HG03025 (cell line): Measurements from ENCODE around the gene LPP.

Experiments used
- ATAC-seq: cut with Tn5 transposase; IDR thresholded peaks from one replicate; pipeline ENCODE4 v1.9.1; 2021; ENCODE audit warnings: mild to moderate bottlenecking, moderate library complexity; ENCODE audit not compliant: unreplicated experiment, low FRiP score

The LPP gene

DNA sequence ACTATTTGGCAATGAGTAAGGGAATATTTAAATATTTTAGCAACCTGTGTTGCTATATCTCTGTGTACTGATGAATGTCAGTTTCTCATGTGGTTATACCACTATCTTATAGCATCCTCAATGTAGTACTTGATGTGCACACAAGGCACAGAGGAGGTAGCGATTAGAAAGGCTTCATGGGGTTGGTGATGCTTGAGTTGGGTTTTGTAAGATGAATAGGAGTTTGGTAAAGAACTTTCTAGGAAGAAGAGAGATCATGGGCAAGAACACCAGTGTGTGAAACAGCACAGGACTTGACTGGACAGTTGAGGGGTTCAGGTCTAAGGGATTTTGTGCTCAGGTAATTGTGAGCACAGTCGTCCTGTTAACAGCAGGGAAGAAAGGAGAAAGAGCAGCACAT, 38.1 kb downstream of the LPP start:
- ATAC-seq: no peak

GRCh38 chr3:188194332-188194731, 40.4 kb downstream of the LPP start:
- ATAC-seq: no peak

DNA sequence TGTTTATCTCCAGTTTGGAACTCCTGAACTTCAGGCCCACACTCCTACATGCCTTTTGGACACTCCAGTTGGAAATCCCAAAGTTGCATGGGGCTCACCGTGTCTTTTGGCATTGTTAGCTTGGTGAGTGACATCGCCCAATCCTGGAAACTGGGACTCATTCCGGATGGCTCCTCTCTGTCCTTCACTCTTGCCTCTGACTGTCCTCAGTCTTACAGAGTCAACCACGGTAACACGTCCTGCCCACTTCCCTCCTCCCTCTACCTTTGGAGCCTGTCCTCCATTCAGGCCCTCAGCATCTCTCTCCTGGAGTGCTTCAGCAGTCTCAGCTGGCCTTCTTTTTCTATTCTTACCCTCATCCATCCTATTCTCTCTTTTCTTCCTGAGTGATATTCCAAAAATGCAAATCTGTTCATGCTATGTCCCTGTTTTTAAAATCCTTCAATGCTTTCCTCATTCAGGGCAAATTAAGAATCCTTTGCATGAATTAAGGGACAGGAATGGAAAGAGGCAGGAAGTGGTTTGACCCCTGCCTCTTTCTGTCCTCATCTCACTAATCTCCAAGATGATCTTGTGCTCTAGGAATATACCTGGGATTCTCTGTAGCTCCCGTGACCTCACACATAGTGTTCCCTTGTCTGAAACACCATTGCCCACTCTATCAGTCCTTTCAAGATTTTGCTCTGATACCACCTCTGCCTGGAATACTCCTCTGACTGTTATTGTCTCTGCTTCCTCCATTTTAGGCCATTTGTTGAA, 42.5 kb downstream of the LPP start:
- no peak for ATAC-seq

GRCh38 chr3:188197388-188197847, 43.5 kb downstream of the LPP start:
- no peak for ATAC-seq

DNA sequence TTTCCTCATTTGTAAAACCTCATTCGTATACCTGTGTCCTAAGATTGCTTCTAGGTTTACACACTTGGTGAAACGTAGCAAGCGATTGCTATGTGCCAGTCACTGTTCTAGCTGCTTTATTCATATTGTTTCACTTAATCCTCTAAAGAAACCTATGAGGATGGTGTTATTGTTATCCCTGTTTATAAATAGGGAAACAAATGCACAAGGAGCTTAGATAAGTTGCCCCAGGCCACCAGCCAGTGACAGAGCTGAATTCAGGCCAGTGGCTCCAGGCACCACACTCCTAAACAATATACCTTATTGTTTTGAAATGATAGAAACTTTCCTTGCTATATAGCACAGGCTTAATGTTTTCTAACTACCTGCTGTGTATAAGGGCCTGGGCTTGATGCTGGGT, 44.0 kb downstream of the LPP start:
- ATAC-seq: no peak

- no peak for ATAC-seq
These were observed 44.9 kb downstream of the LPP start for GRCh38 chr3:188198760-188199327.

GRCh38 chr3:188199386-188199785, 45.4 kb downstream of the LPP start:
- ATAC-seq: no peak

- no peak for ATAC-seq
These were observed 46.5 kb downstream of the LPP start for GRCh38 chr3:188200481-188200880.

- no peak for ATAC-seq
These were observed 48.6 kb downstream of the LPP start for GRCh38 chr3:188202358-188203138.

- ATAC-seq: no peak
These were observed 50.6 kb downstream of the LPP start for GRCh38 chr3:188204526-188204925.

DNA sequence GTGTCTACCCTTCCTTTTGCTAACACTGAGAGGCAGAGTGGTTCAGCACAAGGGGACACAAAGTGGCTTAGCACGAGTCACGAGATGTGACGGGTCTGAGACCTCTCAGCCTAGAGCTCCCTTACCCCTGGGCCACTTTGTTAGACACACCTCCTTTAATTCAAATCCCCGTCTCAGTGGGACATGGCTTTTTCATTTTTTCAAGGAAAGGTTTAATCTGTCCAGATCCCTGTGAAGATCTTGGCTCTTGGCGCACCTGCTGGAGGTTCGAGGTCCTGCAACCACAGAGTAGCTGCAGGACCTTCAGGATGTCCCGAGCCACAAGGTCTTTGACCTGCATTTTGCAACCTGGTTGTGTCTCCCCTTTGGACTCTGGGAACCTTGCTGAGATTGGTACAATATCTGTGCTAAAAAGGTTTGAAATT, 52.0 kb downstream of the LPP start:
- no peak for ATAC-seq

GRCh38 chr3:188206787-188207186, 52.8 kb downstream of the LPP start:
- no peak for ATAC-seq

DNA sequence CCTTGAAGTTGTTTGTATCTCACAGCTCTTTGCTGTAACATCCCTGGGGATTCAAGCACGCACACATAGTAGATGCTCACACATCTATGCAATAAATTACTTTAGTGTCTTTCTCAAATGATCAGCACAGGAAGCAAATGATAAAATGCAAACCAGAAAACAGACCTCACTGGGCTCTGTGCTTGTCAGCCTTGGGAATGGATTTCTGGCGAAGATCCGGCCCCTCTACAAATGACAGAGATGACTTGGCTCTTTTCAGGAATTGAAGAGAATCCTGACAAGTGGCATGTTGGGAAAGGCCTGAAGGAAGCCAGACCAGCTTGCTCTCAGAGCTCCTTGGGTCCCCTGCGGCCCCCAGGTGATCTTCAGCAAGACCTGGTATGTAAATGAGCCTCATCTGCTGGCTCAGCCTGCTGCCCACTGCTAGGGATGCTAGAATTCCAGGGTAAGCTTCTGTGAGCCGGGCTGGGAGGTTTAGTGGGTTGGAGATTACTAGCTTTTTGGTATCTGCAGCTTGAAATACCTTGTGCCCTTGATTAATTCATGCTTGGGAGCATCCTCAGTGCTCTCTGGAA, 54.1 kb downstream of the LPP start:
- ATAC-seq: no peak

- no peak for ATAC-seq
These were observed 54.6 kb downstream of the LPP start for GRCh38 chr3:188208516-188208981.

- ATAC-seq: no peak
These were observed 55.1 kb downstream of the LPP start for GRCh38 chr3:188209034-188209433.

GRCh38 chr3:188209740-188210139, 55.8 kb downstream of the LPP start:
- ATAC-seq: no peak

- no peak for ATAC-seq
These were observed 57.5 kb downstream of the LPP start for GRCh38 chr3:188211476-188211875.

GRCh38 chr3:188212308-188212969, 58.5 kb downstream of the LPP start:
- no peak for ATAC-seq

- no peak for ATAC-seq
These were observed 60.5 kb downstream of the LPP start for GRCh38 chr3:188214442-188214841.

DNA sequence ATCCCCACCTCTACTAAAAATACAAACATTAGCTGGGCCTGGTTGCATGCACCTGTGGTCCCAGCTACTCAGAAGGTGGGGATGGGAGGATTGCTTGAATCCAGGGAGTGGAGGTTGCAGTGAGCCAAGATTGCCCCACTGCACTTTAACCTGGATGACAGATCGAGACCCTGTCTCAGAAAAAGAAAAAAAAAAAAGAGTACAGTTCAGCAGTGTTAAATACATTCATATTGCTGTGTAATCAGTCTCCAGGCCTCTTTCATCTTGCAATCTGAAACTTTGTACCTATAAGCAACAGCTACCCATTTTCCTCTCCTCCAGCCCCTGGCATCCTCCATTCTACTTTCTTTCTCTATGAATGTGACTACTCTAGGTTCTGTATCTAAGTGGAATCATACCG, 61.2 kb downstream of the LPP start:
- no peak for ATAC-seq
